Endothelial cell (in vitro differentiated cells): ENCODE data around the gene PRRX2. TPM values are rescaled to one million over a fixed set of nuclear protein-coding genes. Genes with fewer than 3 reads are reported as not detected.
"Not testable (repeated sequence)": the region's sequence is repeated elsewhere in the genome, so short reads cannot be mapped to it uniquely, and the experiment has no call there.

Source experiments
- DNase-seq: peaks from one replicate; pipeline ENCODE4 v3.0.0; 2021; ENCODE audit warnings: low spot score
- H3K27ac Mint-ChIP-seq: one replicate; pipeline ENCODE4 v1.8.0; 2021; ENCODE audit warnings: mixed read lengths, inconsistent platforms; ENCODE audit not compliant: unreplicated experiment
- H3K27me3 Mint-ChIP-seq: one replicate; pipeline ENCODE4 v1.8.0; 2021; ENCODE audit warnings: mild to moderate bottlenecking, moderate library complexity, mixed read lengths, inconsistent platforms; ENCODE audit not compliant: unreplicated experiment
- H3K36me3 Mint-ChIP-seq: one replicate; pipeline ENCODE4 v1.8.0; 2021; ENCODE audit warnings: mild to moderate bottlenecking, low read depth, mixed read lengths, inconsistent platforms; ENCODE audit not compliant: unreplicated experiment
- H3K4me1 Mint-ChIP-seq: one replicate; pipeline ENCODE4 v1.8.0; 2021; ENCODE audit warnings: mild to moderate bottlenecking, mixed read lengths, inconsistent platforms; ENCODE audit not compliant: unreplicated experiment
- H3K4me3 Mint-ChIP-seq: one replicate; pipeline ENCODE4 v1.8.0; 2021; ENCODE audit warnings: mild to moderate bottlenecking, mixed read lengths, inconsistent platforms; ENCODE audit not compliant: unreplicated experiment
- H3K9me3 Mint-ChIP-seq: one replicate; pipeline ENCODE4 v1.8.0; 2021; ENCODE audit warnings: mixed read lengths, inconsistent platforms; ENCODE audit not compliant: unreplicated experiment
- CTCF ChIP-seq: fragments of 200-600 bp; sonication (generic); IDR thresholded peaks from one replicate; pipeline ENCODE4 v1.5.0; 2021; ENCODE audit warnings: antibody characterized with exemption; ENCODE audit not compliant: unreplicated experiment
- total RNA-seq: library from RNA; stranded (reverse); fragmentation: NEBNext Ultra II Directional; extraction: Animal tissue kit (Norgen Biotek cat#: 25700); gene quantifications from one replicate; pipeline ENCODE4 v1.2.1, GENCODE V29; 2021; ENCODE audit not compliant: unreplicated experiment

The PRRX2 gene
- total RNA-seq, 1 donor from 2014 or later, result 0.21 TPM

- no peak for DNase-seq
- no peak for TF ChIP-seq CTCF
- no peaks in the 10 kb centered on the region for H3K9me3 Mint-ChIP-seq
- H3K36me3 Mint-ChIP-seq, result no peaks in the 10 kb centered on the region
- no peak overlapping the region for H3K27ac Mint-ChIP-seq
- H3K4me1 Mint-ChIP-seq, result peaks cover 3% of the 10 kb centered on the region
- H3K27me3 Mint-ChIP-seq, result peaks cover 3% of the 10 kb centered on the region
- no peak overlapping the region for H3K4me3 Mint-ChIP-seq
Observed at GRCh38 chr9:129759804-129760502, 94.5 kb downstream of the PRRX2 start.

GRCh38 chr9:129760784-129761183 is 95.3 kb downstream of the PRRX2 start:
- H3K36me3 Mint-ChIP-seq, H3K27ac Mint-ChIP-seq, H3K4me3 Mint-ChIP-seq, H3K4me1 Mint-ChIP-seq, H3K9me3 Mint-ChIP-seq, DNase-seq, H3K27me3 Mint-ChIP-seq: not testable (repeated sequence)

DNA sequence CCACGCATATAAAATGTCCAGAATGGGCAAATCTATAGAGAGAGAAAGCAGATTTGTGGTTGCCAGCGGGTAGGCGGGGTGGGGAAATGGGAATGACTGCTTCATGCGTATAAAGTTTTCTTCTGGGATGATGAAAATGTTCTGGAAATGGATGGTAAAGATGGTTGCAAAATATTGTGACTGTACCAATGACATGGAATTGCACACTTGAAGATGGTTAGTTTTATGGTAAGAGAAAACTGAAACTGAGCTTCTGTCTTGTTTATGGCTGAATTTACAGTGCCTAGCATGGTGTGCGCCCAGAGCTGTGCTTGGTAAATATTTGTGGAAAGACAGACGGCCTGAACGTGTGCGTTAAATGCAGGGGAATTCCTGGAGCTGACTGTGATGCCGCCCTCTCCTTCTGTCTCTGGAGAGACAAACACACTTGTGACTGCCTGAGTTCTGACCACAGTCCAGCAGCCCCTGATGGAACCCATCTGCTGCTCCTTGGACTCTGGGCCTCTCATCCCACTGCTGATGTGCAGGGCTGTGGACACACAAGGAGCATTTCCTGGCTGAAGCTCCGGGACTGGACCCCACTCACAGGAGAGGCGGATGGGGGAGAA is 96.0 kb downstream of the PRRX2 start:
- H3K27ac Mint-ChIP-seq, result no peak overlapping the region

GRCh38 chr9:129761901-129762369 is 96.5 kb downstream of the PRRX2 start:
- H3K4me1 Mint-ChIP-seq, result peaks cover 3% of the 10 kb centered on the region
- DNase-seq, result no peak
- no peaks in the 10 kb centered on the region for H3K36me3 Mint-ChIP-seq
- no peak for TF ChIP-seq CTCF
- no peak overlapping the region for H3K4me3 Mint-ChIP-seq
- no peak overlapping the region for H3K27ac Mint-ChIP-seq
- peaks cover 3% of the 10 kb centered on the region for H3K27me3 Mint-ChIP-seq
- no peaks in the 10 kb centered on the region for H3K9me3 Mint-ChIP-seq

More for the DNA sequence above, 96.0 kb downstream of the PRRX2 start:
- no peak overlapping the region for H3K4me3 Mint-ChIP-seq
- peaks cover 3% of the 10 kb centered on the region for H3K4me1 Mint-ChIP-seq
- no peaks in the 10 kb centered on the region for H3K9me3 Mint-ChIP-seq
- TF ChIP-seq CTCF, result no peak
- no peak for DNase-seq
- H3K27me3 Mint-ChIP-seq, result peaks cover 3% of the 10 kb centered on the region
- no peaks in the 10 kb centered on the region for H3K36me3 Mint-ChIP-seq

DNA sequence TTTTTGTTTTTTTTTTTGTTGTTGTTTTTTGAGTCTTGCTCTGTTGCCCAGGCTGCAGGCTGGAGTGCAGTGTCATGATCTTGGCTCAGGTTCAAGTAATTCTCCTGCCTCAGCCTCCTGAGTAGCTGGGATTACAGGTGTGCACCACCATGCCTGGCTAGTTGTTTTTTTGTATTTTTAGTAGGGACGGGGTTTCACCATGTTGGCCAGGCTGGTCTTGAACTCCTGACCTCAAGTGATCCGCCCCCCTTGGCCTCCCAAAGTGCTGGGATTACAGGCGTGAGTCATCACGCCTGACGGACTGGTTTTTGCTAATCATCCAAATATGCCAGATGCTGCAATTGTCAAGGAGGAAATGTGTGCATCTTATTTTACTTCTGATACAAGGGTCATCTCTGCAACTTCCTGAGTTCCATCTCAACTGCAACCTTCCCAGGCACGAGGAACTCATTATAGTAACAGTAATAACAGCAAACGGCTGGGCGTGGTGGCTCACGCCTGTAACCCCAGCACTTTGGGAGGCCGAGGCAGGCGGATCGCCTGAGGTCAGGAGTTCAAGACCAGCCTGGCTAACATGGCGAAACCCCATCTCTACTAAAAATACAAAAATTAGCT is 97.0 kb downstream of the PRRX2 start:
- not testable (repeated sequence) for H3K36me3 Mint-ChIP-seq, DNase-seq, H3K27me3 Mint-ChIP-seq

More for the DNA sequence above, 97.0 kb downstream of the PRRX2 start:
- H3K4me1 Mint-ChIP-seq, H3K9me3 Mint-ChIP-seq, H3K27ac Mint-ChIP-seq, H3K4me3 Mint-ChIP-seq: not testable (repeated sequence)
